T-helper 2 cell treated with Interferon-gamma antibody and Interleukin-4, amounts not matched to agents 100 ng/mL and 5 ng/mL, for 36 hours (primary cell): Measurements from ENCODE around the gene ERP29. TPM values are rescaled to one million over a fixed set of nuclear protein-coding genes. Genes with fewer than 3 reads are reported as not detected.
"Not testable (repeated sequence)": the region's sequence is repeated elsewhere in the genome, so short reads cannot be mapped to it uniquely, and the experiment has no call there.

Source experiments
- intact Hi-C: fragments of 100-400 bp; cut with micrococcal nuclease; formaldehyde crosslinking; loops from one replicate; pipeline ENCODE4 v1.15.1; 2023
- total RNA-seq: library from RNA; stranded (reverse); gene quantifications from 2 replicates; pipeline ENCODE4 v1.2.3, GENCODE V29; 2022

ERP29 gene
- total RNA-seq, 1 donor from 2014 or later: 121 TPM

DNA sequence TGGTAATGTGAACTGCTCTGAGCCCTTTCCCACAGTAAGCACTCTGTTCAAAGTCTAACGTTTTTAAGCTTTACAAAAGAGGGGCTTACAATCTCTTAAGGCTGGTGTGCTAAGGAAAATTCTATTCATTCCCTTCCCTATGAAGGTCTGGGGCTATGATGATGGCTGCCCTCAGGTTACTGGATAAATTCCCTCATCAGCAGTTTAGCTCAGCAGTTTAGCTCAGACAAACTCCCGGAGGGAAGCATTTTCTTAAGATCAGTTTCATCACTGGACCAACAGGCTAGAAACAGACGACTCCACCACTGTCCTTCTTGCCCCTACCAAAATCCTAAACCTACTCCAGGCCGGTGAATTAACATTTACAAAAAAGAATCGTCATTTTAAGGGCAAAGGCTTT, 19.1 kb downstream of the ERP29 start:
- intact Hi-C loops: no loop called here

DNA sequence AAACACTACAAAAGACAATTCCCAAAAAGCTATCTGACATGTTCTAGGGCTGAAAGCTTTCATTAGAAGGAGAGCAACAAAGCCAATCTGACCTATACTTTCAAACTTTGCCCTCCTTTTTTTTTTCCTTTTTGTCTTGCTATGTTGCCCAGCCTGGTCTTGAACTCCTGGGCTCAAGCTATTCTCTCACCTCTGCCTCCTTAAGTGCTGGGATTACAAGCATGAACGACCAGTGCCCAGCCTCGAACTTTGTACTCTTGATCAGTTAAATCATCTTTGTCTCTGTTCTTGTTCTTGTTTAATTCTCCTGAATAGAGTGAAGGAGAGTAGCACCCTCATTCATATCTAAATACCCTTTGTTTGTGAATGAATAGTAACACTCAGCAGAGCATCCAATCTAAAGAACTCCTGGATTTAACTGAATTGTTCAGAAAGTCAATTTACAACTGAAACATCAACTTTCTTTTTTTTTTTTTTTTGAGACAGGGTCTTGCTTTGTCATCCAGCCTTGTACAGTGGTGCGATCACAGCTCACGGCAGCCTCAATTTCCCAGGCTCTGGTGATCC, 22.1 kb downstream of the ERP29 start:
- intact Hi-C loops: no loop called here

DNA sequence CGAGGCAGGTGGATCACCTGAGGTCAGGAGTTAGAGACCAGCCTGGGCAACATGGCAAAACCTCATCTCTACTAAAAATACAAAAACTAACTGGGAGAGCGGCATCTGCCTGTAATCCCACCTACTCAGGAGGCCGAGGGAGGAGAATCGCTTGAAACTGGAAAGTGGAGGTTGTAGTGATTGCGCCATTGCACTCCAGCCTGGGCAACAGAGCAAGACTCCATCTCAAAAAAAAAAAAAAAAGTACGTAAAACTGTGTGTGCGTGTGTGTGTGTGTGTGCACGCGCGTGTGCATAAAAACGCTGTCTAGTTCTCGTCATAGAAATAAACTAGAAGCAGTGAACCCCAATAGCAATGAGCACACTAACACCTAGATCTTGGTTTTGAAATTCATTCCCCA, 23.4 kb downstream of the ERP29 start:
- intact Hi-C loops: not testable (repeated sequence)

- intact Hi-C loops: no loop called here
Measured at GRCh38 chr12:112046003-112046402, 32.8 kb downstream of the ERP29 start.

GRCh38 chr12:112049351-112049750, 36.1 kb downstream of the ERP29 start:
- intact Hi-C loops: no loop called here

DNA sequence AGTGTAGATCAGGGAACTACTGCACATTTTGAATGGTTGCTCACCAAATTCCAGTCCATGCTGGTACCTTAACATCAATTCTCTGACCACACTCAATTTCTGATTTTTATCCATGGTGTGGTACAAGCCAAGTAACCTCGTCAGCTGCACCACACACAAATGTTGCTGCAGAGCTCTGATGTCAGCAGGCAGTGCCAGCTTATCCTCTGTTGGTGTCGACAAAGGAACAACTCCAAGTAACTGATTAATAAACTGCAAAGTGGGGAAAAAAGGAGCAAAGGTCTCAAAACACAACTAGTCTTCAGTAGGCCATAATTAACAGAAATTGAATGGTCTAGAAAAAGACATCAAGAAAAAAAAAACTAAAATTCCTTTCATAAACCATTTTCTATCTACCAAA, 47.9 kb downstream of the ERP29 start:
- intact Hi-C loops: no loop called here

GRCh38 chr12:112063273-112063672, 50.0 kb downstream of the ERP29 start:
- intact Hi-C loops: no loop called here

DNA sequence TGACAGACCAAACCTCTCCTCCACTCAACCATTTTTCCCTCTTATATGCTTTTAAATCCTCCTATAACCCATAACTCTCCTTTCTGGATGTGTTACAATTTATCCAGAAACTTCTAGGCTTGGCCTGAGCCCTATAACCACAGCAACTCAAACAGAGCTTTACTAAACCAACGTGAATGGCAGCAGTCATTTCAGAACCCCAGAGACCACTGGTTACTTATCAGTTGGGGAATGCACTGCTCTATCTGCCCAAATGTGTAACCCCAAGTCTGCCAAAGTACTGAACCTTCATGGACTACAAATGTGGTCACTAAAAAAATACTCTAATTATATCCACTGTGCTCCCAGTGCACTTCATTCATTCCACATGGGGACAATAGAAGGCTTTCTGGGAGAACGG, 53.3 kb downstream of the ERP29 start:
- intact Hi-C loops: no loop called here

Other genes starting within 250 kb of the ERP29 start
- 0.52 and 0.57 TPM in 2 replicates for gene ALDH2, start 246.5 kb upstream of the ERP29 start, total RNA-seq
- gene MAPKAPK5, start 171.2 kb upstream of the ERP29 start, total RNA-seq: 47.9 and 48.0 TPM in 2 replicates
- gene TMEM116, start 261 bp upstream of the ERP29 start, total RNA-seq: 11.5 and 12.5 TPM in 2 replicates
- gene NAA25, start 95.4 kb downstream of the ERP29 start, total RNA-seq: 33.6 and 38.8 TPM in 2 replicates
- 50.8 and 53.4 TPM in 2 replicates for gene TRAFD1, start 112.1 kb downstream of the ERP29 start, total RNA-seq